EL (cell line): ENCODE results near the gene GALNT14.
A peak's percentile ranks its signal among the peaks of the same experiment; 100 is the strongest.
"Not testable (repeated sequence)": the region's sequence is repeated elsewhere in the genome, so short reads cannot be mapped to it uniquely, and the experiment has no call there.

Source experiments
- DNase-seq: peaks from one replicate; pipeline ENCODE4 v3.0.0-alpha.2; 2016

Gene GALNT14, protein sequence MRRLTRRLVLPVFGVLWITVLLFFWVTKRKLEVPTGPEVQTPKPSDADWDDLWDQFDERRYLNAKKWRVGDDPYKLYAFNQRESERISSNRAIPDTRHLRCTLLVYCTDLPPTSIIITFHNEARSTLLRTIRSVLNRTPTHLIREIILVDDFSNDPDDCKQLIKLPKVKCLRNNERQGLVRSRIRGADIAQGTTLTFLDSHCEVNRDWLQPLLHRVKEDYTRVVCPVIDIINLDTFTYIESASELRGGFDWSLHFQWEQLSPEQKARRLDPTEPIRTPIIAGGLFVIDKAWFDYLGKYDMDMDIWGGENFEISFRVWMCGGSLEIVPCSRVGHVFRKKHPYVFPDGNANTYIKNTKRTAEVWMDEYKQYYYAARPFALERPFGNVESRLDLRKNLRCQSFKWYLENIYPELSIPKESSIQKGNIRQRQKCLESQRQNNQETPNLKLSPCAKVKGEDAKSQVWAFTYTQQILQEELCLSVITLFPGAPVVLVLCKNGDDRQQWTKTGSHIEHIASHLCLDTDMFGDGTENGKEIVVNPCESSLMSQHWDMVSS

DNA sequence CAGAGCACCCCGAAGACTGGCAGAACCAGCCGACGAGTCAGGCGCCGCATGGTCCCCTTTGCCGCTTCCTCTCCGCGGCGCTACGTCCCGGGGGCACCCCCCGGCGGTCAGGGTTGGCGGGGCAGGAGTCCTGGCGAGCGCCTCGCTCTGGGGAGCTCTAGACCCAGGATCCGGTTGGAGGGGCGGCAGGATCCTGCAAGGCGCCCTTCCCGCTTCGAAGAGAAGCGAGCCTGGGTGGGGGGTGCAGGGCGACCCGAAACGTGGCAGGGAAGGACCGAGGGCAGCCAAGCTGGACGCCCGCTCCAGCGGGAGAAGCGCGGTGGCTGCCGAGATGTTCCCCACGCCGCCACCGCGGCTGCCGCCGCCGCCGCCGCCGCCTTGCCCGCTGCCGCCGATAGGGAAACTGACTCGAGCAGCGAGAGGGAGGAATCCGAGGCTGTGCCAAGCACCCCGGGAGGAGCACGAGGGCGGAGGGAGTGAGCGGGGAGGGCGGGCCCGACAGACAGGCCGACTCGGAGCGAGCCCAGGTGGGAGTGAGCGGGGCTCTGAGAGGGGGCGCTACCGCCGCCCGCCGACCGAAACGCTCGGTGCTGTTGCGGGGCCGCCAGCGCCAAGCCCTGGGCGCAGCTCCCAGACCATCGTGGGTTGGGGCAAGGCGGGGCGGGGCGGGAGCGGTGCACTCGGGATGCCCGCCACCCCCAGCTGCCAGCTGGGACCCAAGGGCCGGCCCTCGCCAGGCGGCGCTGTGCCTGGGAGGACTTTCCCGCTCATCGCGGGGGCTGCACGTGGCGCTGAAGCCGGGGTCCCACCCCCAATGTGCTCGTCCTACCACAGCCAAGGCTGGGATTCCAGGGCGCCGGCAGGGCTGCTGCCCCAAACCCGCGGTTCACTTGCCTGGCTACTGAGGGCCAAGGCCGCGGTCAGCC, at the start of gene GALNT14:
Gene GALNT14, minus strand, starts transcription at position 404 of the 926 bp plus-strand sequence. Its CDS starts 354 bp downstream, at position 50.
- DNase-seq = peak; percentile 65

DNA sequence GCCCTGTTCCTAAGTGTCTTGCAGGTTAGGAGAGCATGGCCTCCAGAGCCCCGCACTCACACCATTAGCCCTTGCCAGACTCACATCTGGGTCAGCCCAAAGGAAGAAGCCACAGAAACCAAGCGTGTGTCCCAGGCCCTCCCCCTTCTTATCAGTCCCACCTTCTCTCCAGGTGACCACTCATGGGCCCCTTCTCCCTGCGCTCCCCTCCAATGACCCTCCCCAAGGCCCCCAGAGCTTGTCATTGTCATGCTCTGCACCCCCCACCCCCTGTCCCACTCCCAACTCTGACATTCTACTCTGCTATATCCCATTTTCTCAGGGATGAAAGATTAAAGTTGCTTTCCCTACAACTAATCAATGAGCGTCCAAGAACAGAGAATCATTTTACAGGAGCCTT, 48.9 kb upstream of the GALNT14 start:
- no peak for DNase-seq

DNA sequence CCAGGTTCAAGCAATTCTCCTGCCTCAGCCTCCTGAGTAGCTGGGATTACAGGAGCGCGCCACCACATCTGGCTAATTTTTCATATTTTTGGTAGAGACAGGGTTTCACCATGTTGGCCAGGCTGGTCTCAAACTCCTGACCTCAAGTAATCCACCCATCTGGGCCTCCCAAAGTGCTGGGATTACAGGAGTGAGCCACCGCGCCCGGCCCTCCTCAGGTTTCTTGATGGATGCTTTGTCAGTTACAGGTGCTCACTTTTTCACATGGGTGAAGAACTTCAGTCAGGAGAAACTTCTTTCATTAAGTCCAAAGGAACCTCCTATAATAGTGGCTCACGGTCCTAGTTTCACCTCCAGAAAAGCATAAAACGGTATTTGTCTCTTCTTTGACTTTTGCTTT, 45.7 kb upstream of the GALNT14 start:
- not testable (repeated sequence) for DNase-seq

DNA sequence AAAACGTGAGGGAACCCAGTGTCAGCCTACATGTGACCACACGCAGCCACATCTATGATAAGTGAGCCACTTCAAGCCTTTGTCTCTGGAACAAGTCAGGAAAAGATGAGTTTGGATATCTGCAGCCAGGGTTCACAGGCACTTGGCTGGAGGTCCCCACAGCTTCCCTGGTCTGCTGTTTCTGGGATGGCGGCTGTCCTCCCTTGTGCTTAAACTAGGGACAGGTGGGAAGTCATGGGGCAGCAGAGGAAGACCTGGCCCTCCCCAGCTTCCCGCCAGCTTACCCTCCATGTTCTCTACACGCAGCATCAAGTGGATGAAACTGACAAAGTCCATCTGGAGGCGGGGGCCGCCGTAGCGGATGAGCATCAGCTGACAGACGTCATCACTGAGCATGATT, 38.5 kb upstream of the GALNT14 start:
- DNase-seq = no peak

DNA sequence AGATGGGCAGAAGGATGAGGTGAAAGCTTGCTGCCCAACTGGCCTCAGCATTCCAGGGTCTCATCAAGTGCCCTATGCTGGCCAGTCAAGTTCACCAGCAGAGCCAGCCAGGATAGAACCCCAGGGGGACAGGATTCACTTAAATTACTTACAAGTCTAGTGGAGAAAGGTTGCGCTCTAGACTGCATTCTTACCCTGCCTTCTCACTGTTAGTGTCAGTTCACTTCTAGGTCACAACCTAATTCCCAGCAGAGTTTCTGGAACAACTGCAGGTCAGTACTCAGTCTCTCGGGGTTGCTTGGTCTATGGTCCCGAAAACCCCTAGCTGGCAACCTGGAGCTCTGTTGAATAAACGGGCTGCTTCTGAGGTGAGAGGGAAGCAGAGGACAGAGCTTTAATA, 32.9 kb upstream of the GALNT14 start:
- DNase-seq = no peak

DNA sequence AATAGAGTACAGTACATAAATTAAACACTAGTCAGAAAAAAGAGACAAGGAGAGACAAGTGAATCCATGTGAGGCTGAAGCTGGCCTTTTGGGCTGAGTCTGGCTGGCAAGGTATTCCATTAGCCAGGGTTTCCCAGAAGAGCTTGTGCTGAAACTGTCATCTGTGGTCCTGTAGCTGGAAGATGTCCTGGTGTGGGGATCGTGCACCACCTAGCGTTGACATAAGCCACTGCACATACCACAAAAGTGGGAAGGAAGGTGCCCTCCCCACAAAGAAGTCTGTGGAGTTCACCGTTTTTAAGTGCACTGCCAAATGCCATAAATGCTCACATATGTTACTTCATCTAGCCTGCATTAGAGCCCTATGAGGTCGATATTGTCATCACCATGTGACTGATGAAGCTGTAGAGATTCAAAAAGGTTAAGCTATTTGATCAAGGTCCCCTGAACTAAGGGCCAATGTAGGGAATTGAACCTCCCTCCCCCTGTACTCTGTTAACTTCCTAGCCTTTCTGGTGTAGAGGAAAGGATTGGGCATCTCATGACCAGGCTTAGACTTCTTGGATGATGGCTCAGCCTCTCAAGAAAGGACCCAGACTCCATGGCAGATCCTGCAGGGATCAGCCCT, 31.9 kb upstream of the GALNT14 start:
- peak; percentile 63 for DNase-seq

DNA sequence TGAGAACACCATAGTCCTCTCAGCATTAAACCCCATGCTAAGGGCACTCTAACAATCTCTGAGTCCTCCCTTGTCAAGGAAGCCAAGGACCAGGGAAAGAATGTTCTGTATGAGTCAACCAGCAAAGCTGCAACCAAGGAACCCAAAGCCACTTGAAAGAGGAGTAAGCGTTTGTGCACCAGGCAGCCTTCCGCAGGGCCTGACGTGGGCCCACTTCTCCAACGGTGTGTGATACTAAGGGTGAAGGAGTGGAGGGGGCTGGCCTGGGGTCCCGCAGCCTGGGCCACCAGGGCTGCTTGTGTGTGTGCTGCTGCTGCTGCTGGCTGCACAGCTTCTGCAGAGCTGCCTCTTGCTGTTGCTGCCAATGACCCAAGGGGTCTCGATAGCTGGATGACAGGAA, 30.1 kb upstream of the GALNT14 start:
- no peak for DNase-seq

DNA sequence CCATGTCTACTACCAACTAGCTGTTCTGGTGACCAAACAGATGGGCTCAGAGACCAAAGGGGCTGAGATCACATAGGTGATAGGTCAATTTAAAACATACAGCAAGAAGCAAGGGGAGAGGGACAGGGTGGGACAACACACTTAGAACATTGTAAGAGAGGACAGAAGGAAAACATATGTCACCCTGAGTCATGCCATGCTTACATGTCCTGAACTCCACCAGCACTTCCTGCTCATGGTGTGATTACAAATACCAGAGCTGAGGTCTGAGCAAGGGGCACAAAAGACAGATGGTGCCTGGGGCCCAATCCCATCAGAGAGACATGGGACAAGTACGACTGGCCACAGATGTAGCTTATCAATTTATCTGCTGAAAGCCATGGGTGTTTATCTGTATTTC, 28.7 kb upstream of the GALNT14 start:
- DNase-seq = peak; percentile 8

DNA sequence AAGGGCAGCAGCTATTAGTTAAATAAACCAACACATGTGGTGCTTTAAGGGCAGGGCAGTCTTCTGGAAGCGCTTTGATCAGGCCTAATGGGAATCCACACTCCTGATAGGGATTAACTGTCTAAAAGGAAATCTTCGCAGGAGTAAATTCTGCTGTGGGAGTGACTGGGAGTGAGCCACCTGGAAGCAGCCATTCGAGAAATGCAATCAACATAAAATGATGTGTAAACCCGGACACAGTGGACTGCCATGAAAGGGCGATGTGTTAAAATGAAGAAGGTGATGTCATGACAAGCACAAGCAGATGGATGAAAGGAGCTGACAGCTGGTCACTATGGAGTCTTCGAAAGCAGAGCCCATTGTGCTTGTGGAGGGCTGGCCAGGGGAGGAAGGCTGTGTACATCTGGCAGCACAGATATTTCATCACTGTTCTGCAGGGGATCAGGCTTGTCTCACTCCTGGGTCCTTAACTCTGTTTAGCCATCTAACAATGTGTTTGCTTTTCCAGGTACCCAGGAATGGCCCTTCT, 24.8 kb upstream of the GALNT14 start:
- no peak for DNase-seq

DNA sequence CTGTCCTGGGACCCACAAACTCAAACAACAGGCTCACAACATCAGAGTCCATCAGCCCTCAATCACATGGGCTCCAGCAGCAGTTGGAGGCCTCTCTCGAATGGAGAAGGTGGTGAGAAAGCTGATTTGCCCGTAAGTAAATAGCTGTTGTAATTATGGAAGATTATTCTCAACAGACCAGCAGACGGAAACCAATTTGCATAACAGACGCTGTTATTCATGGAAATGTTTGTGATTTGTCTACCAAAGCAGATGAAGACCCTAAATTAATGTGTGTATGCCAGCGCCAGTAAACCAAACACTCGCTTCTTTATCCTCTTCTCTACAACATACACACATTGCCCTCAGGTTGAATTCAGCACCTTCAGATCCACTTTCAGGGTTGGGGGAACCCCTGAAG, 23.4 kb upstream of the GALNT14 start:
- no peak for DNase-seq

DNA sequence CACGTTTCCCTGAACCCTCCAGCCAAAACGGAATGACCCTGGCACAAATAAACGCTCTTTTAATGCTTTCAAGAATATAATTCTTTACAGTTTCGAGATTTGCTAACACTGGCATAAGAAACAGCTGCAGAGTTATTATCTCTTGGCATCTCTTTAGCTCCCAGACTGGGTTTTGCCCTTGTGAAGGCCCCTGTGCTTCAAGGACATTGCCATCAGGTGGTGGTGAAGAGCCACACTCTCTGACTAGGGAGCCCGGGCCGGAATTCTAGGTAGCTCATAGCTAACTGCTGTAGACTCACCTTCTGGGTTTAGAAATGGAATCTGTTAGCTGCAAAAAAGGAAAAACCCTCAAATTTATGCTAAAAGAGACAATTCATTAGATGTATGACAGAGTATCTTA, 13.3 kb upstream of the GALNT14 start:
- DNase-seq = no peak

DNA sequence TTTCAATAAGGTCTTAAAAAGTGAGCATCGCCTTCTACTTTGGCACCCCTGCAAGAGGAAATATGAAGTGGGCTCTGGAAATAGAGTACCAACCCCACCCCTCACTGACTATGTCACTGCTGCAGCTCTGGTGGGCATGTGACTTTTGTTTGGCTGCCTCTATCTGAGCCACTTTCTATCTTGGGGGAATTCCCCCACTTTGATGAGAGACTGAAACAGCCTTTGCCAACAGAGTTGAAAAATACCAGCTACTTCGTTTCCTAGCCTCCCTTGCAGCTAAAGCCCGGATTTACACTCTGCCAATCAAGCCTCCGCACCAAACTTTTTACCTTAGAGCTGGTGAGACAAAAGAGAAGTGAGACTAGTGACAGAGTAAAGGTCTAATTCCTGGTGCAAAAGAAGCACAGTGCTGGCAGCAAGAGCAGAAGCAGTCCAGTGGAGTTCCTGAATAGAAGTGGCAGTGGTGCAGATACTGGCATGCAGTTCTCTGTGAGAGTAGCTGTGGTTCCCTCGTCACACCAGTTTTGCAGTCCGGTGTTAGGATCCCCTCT, 12.0 kb upstream of the GALNT14 start:
- DNase-seq = no peak

DNA sequence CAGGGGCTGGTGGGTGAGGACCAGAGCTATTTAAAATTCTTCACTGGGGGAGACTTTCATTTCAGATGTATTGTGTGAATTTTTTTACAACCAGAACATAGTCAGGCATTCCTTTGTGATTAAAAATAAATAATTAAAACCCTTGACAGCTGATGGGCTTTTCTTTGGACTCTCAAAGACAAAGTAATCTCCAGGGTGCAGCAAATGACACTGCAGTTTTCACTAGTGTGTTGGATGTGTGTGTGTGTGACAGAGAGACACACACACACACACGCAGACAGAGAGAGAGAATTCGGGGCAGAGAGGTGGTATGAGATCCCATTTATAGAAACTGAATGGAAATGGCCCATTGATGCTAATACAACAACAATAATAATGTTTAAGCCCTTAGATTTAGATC, 10.3 kb upstream of the GALNT14 start:
- DNase-seq = no peak

DNA sequence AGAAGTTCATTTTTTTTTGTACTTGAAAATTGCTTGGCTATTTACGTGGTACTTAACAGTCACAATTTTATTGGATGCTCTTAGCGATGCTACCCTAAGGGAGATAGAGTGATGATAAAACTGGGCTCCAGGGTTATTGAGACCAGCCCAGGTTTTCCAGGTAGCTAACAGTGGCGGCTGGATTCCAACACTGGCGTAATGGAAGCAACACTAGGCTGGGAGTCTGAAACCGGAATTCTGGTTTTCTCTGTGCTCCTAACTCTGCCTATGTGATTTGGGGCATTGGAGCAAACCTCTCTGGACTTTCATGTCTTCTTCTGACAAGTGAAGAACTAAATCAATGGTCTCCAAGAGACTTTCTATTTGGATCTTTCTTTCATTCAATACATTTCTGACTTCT, 9.4 kb upstream of the GALNT14 start:
- DNase-seq = no peak

DNA sequence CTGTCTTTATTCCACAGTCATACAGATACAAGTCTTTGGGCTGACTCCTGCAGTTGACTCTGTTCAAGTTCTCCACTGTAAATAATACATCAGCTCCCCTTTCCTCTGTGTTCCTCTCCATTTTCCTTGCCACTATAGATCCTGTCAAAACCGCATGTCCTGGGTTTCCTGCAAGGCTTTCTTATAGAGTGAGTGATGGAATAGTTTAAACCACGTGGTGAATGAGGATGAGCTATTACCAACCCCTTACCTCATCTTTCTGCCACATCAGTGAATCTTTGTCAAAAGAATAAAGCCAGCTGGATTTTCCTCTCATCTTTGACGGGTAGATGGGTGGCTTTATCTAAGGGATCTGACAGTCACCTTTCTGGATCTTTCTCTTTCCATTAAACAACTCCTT, 3.9 kb upstream of the GALNT14 start:
- no peak for DNase-seq

DNA sequence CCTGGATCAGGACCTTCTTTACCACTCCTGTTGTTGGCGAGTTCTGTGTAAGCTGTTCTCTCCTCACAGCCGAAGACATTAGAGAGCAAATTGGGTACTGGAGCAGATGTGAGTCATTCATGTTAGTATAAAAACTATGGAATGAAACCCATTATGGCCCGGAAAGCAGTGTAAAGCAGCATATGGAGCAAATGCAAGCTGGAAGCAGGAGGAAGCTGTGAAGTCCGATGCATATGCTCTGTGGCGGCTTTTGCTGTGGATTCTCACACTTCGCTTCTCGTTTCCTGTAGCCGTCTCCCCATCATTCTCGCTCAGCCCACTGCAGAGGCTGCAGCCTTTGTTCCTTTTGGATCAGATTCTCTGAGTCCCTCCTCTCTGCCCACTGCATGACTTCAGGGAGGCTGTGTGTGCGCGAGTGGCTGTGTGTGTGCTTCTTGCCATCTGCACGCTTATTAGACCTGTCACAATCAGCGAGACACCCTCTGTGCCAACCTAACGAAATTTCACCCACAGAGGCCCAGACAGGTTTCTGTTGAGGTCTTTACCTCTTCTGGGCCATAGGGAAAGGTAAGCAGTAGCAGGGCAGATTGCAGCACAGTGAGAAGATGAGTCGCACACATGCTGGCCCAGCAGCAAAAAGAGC, 3.3 kb upstream of the GALNT14 start:
- no peak for DNase-seq

DNA sequence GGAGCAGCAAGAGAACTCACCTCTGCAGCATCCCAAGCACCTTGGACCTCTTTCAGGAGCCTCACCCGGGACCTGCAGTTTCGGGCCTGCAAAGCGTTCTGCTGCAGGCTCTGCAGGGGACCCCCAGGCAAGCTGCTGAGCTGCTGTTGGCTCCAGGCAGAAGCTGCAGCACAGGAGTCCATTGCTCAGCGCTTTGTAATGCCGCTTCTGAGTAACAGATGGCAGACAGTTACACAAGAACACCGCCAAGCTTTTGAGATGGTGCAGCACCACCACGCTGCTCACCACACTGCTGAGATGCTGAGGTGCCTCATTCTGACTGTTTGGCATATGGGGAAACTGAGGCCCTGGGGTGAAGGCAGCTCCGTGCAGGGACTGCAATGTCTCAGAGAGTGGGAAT, 1.9 kb upstream of the GALNT14 start:
- DNase-seq = no peak

DNA sequence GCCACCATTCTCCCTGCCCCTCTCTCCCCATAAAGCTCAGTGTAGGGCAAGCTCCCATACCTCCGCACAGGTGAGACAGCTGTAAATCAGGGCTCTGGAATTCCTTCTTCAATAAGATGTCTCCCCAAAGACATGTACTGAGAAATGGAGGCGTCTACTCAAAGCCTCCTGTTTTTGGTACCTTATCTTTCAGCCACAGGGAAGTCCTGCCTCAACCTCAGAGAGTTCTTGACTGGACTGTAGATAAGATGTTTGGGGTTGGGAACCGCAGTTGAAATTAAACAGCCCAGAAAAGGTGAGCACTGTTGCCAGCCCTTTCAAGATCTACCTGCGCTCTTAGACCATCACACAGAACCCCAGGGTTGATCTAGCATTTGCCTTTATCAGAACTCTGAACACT, 1.4 kb upstream of the GALNT14 start:
- no peak for DNase-seq

DNA sequence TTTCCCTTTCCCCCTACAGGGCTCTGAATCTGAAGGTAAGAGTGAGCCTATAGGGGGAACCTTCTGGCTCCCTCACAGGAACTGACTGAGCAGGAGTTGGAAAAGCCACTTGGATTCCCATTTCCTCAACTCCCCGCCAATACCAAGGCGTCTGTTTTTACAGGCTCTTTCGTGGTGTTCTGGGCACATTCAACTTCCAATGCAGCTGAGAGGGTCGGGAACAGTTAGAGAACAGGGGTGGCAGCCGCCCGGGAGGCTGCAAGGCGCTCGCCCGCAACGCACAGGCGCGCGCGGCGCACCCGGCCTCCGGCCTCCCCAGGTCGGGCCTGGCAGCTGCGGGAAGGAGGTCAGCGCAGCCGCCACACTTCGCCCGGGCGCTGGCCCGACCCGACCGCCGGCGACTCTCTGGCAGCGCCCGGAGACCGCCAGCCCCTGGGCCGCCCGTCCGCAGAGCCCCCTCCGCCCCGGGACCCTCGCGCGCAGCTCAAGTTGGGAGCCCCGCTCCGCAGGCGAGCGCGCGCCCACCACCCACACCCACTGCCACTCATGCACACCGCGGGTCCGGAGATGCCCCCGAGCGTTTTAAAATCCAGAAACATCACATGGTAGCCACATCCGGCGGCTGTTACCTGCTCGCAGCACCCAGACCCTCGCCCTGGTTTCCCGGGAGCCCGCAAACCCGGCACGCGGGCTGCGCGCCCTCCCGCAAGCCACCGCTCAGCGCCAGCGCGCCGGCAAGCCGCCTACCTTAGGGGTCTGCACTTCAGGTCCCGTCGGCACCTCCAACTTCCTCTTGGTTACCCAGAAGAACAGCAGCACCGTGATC, 816 bp downstream of the GALNT14 start:
- DNase-seq = peak; percentile 18

DNA sequence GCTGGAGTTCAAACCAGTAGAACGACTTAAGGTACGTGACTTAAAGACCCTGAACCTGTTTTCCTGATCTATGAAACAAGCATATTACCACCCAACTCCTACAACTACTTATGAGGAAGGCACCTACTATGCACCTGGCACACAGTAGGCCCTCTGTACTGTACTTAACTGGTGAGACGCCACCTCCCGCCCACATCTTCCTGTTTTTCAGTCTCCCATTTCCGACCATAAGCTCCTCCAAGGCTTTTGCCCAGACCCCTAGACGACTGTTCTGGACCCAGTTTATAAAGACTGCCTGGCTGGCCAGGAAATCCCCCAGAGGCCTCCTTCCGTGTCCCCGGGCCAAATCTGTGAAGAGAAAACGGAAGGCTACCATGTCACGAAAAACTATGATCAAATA, 1.5 kb downstream of the GALNT14 start:
- DNase-seq = no peak

DNA sequence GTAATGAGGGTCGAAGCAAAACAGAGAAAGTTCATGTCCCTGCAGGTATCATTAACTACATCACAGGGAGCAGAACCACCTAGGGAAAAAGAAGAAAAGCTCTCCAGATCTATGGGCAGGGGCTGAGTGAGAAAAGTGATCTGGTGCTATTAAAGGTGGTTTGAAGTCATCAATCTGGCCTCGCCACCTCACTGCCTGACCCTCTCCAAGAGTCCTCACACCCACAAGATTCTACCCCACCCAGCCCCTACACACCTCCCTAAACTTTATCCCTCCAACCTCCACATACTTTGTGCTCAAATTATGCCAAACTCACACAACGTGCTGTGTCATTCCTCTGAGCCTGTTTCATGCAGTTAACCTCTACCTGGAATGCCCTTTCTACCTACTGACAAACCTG, 2.2 kb downstream of the GALNT14 start:
- no peak for DNase-seq
